Karpas-422 (cell line): ENCODE results near the gene PSMD3. TPM values are rescaled to one million over a fixed set of nuclear protein-coding genes. Genes with fewer than 3 reads are reported as not detected.
A peak's percentile ranks its signal among the peaks of the same experiment; 100 is the strongest.

ENCODE experiments used
- DNase-seq: peaks from one replicate; pipeline ENCODE4 v3.0.0-alpha.2; 2015
- H2AFZ ChIP-seq: fragments of 200-600 bp; sonication (generic); 2 replicates; pipeline ENCODE4 v1.6.1; 2014; ENCODE audit warnings: antibody characterized with exemption, low read length, mixed read lengths
- H3K27ac ChIP-seq: fragments of 200-600 bp; sonication (generic); 2 replicates; pipeline ENCODE4 v1.5.1; 2014; ENCODE audit warnings: mild to moderate bottlenecking, low read length, moderate library complexity
- H3K27me3 ChIP-seq: fragments of 200-600 bp; sonication (generic); 2 replicates; pipeline ENCODE4 v1.6.1; 2014; ENCODE audit warnings: low read length, mixed read lengths
- H3K36me3 ChIP-seq: fragments of 200-600 bp; sonication (generic); 2 replicates; pipeline ENCODE4 v1.6.1; 2014; ENCODE audit warnings: low read length, mixed read lengths; ENCODE audit not compliant: insufficient read depth
- H3K4me1 ChIP-seq: fragments of 200-600 bp; sonication (generic); 2 replicates; pipeline ENCODE4 v1.6.1; 2014; ENCODE audit warnings: mild to moderate bottlenecking, low read length, mixed read lengths
- H3K4me2 ChIP-seq: fragments of 200-600 bp; sonication (generic); 2 replicates; pipeline ENCODE4 v1.6.1; 2014; ENCODE audit warnings: low read length, low read depth, mild to moderate bottlenecking; ENCODE audit not compliant: poor library complexity, severe bottlenecking
- H3K4me3 ChIP-seq: fragments of 200-600 bp; sonication (generic); 2 replicates; pipeline ENCODE4 v1.5.1; 2014; ENCODE audit warnings: mild to moderate bottlenecking, antibody characterized with exemption, low read length, mixed read lengths
- H3K79me2 ChIP-seq: fragments of 200-600 bp; sonication (generic); 2 replicates; pipeline ENCODE4 v1.6.1; 2014; ENCODE audit warnings: mild to moderate bottlenecking, low read length, mixed read lengths
- H3K9ac ChIP-seq: fragments of 200-600 bp; sonication (generic); 2 replicates; pipeline ENCODE4 v1.6.0; 2014; ENCODE audit warnings: low read length
- H3K9me2 ChIP-seq: fragments of 200-600 bp; sonication (generic), shearing (Covaris generic); replicated peaks from 2 replicates; pipeline ENCODE4 v1.6.0; 2014; ENCODE audit warnings: mild to moderate bottlenecking, low read length, moderate library complexity; ENCODE audit not compliant: insufficient read depth
- H3K9me3 ChIP-seq: fragments of 300-700, 200-600 bp; sonication (generic); 2 replicates; pipeline ENCODE4 v1.6.1; 2014; ENCODE audit warnings: low read length, mixed read lengths
- H4K20me1 ChIP-seq: fragments of 200-600 bp; sonication (generic); 2 replicates; pipeline ENCODE4 v1.6.1; 2014; ENCODE audit warnings: mild to moderate bottlenecking, antibody characterized with exemption, low read length, low read depth; ENCODE audit not compliant: insufficient read depth
- total RNA-seq: library from RNA; depleted of rRNA; stranded (reverse); fragments of >200 nt; shearing (Covaris generic); gene quantifications from 2 replicates; pipeline ENCODE4 v1.2.3, GENCODE V29; 2014; ENCODE audit warnings: low replicate concordance

The PSMD3 gene
- total RNA-seq, 1 experiment from 2014 or later = 87.1 TPM

- Histone ChIP-seq H3K4me3 (no peak overlapping the region), H4K20me1 (no peaks in the 10 kb centered on the region), H3K9me2 (no peaks in the 10 kb centered on the region), H3K27ac (no peak overlapping the region), H3K9ac (no peak overlapping the region), H3K27me3 (no peaks in the 10 kb centered on the region), H3K9me3 (no peaks in the 10 kb centered on the region), H3K36me3 (peaks cover 8% of the 10 kb centered on the region; the same call in 1 of the 2 replicates), H2AFZ (no peak overlapping the region), H3K4me1 (peaks cover 5% of the 10 kb centered on the region), H3K4me2 (no peak overlapping the region), H3K79me2 (no peaks in the 10 kb centered on the region)
- no peak for DNase-seq
Measured at GRCh38 chr17:40032322-40033320, 52.0 kb downstream of the PSMD3 start.

DNA sequence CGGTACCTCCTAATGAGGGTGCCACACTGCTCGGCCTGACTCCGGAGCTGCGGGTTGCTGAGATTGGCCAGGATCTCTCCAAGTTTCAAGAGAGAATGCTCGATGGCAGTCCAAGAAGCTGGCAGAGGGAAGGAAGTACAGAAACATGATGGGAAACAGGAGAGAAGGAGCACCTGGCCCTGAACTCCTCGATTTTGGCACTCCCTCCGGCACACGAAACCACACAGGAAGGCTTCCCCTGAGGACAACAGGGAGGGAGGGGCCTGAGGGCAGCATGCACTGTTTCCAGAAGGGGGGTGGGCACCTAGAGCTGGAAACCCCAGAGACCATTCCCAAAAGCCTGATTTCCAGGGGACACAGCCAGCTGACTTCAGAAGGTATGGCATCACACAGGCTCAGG, 52.7 kb downstream of the PSMD3 start:
- H3K27me3 ChIP-seq = no peaks in the 10 kb centered on the region
- DNase-seq = no peak
- H3K27ac ChIP-seq = no peak overlapping the region
- H3K36me3 ChIP-seq = peaks cover 8% of the 10 kb centered on the region; the same call in 1 of the 2 replicates
- no peaks in the 10 kb centered on the region for H4K20me1 ChIP-seq
- H3K4me1 ChIP-seq = peaks cover 5% of the 10 kb centered on the region
- H3K9me2 ChIP-seq = no peaks in the 10 kb centered on the region
- H3K4me3 ChIP-seq = no peak overlapping the region
- no peak overlapping the region for H2AFZ ChIP-seq
- no peak overlapping the region for H3K9ac ChIP-seq
- H3K79me2 ChIP-seq = no peaks in the 10 kb centered on the region
- no peaks in the 10 kb centered on the region for H3K9me3 ChIP-seq
- H3K4me2 ChIP-seq = no peak overlapping the region

- Histone ChIP-seq H3K9me2 (no peaks in the 10 kb centered on the region), H3K4me1 (peaks cover 5% of the 10 kb centered on the region), H2AFZ (no peak overlapping the region), H3K36me3 (peaks cover 6% of the 10 kb centered on the region; the same call in 1 of the 2 replicates), H3K79me2 (no peaks in the 10 kb centered on the region), H3K9me3 (no peaks in the 10 kb centered on the region), H3K9ac (no peak overlapping the region), H3K27ac (no peak overlapping the region), H4K20me1 (no peaks in the 10 kb centered on the region), H3K27me3 (no peaks in the 10 kb centered on the region), H3K4me3 (no peak overlapping the region), H3K4me2 (no peak overlapping the region)
- no peak for DNase-seq
Measured at GRCh38 chr17:40034426-40035161, 54.0 kb downstream of the PSMD3 start.

- H3K9me3 ChIP-seq = no peaks in the 10 kb centered on the region
- no peaks in the 10 kb centered on the region for H4K20me1 ChIP-seq
- peaks cover 4% of the 10 kb centered on the region; the same call in 1 of the 2 replicates for H3K36me3 ChIP-seq
- H3K4me1 ChIP-seq = peaks cover 5% of the 10 kb centered on the region
- H3K4me2 ChIP-seq = no peak overlapping the region
- no peak overlapping the region for H3K4me3 ChIP-seq
- DNase-seq = peak; percentile 86
- H3K79me2 ChIP-seq = no peaks in the 10 kb centered on the region
- H3K27ac ChIP-seq = no peak overlapping the region
- H2AFZ ChIP-seq = no peak overlapping the region
- H3K27me3 ChIP-seq = no peaks in the 10 kb centered on the region
- no peak overlapping the region; the same call in 1 of the 2 replicates for H3K9ac ChIP-seq
- no peaks in the 10 kb centered on the region for H3K9me2 ChIP-seq
Measured at GRCh38 chr17:40035162-40035559, 54.6 kb downstream of the PSMD3 start.

DNA sequence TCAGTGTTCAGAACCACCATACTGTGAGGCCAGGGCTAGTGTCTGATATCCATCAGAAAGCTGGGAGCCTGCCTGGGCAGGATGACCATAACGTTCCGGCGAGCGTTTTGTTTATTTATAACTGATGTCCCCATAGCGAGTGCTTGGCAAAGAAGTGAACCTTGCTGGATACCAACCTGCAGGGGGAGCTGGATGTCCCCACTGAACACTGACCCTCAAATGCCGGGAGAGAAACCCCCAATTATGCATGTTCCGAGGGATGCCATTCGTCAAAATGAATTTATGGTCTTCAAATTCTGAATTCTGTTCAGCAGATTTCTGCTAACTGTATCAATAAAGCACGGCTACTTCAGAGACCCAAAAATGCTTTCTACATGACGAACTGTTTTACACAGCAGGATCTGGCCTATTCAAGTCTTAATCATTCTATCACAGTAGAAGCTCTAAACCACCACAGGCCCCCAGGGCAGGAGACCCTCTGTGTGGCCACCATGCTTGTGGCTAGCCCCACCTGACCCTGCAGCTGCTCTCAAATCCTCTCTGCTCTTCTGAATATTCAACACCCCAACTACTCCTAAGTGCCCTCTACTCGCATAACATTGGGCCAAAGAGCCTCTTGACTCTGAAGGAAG, 58.4 kb downstream of the PSMD3 start:
- Histone ChIP-seq H3K36me3 (peaks cover 4% of the 10 kb centered on the region; the same call in 1 of the 2 replicates), H4K20me1 (no peaks in the 10 kb centered on the region), H3K4me3 (no peak overlapping the region), H2AFZ (no peak overlapping the region), H3K79me2 (no peaks in the 10 kb centered on the region), H3K4me2 (no peak overlapping the region), H3K9ac (no peak overlapping the region), H3K27me3 (no peaks in the 10 kb centered on the region), H3K9me3 (no peaks in the 10 kb centered on the region), H3K27ac (no peak overlapping the region), H3K9me2 (no peaks in the 10 kb centered on the region), H3K4me1 (peaks cover 5% of the 10 kb centered on the region)
- DNase-seq = no peak

DNA sequence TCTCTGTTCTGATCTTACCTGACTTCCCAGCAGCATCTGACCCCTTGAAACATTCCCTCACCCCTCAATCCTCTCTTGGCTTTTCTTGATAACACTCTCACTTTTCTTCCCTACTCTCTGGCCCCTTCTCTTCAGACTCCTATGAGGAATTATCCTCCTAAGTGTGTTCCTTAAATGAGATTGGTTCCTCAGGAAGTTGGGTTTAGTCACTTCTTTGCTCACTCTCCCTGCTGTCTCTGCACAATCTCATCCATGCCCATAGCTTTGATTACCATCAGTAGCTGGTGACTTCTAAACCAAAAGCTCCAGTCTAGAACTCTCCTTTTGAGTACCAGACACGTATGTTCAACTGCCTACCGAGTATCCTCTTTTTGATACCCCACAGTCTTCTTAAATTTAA, 60.6 kb downstream of the PSMD3 start:
- Histone ChIP-seq H3K9ac (no peak overlapping the region), H4K20me1 (no peaks in the 10 kb centered on the region), H3K4me1 (no peaks in the 10 kb centered on the region), H3K4me3 (no peak overlapping the region), H2AFZ (no peak overlapping the region), H3K4me2 (no peak overlapping the region), H3K79me2 (no peaks in the 10 kb centered on the region), H3K27ac (no peak overlapping the region), H3K36me3 (no peaks in the 10 kb centered on the region), H3K9me2 (no peaks in the 10 kb centered on the region), H3K27me3 (no peaks in the 10 kb centered on the region), H3K9me3 (no peaks in the 10 kb centered on the region)
- DNase-seq = peak; percentile 29
